ENCODE data around the gene CAND1.

GRCh38 chr12:67288561-67288960, 19.4 kb downstream of the CAND1 start:
- no peak for TF ChIP-seq BHLHE40 (IDR thresholded peaks at IDR 0.05; ENCODE audit: low read depth, low read length)
- no peak for TF ChIP-seq HMGXB4 (CRISPR knock-in tag; IDR thresholded peaks at IDR 0.05; ENCODE audit: borderline replicate concordance)
- no peak for TF ChIP-seq SMC3 (IDR thresholded peaks at IDR 0.05)
- no peak for TF ChIP-seq JUNB (IDR thresholded peaks at IDR 0.05)
- TF ChIP-seq, protein P1, sequence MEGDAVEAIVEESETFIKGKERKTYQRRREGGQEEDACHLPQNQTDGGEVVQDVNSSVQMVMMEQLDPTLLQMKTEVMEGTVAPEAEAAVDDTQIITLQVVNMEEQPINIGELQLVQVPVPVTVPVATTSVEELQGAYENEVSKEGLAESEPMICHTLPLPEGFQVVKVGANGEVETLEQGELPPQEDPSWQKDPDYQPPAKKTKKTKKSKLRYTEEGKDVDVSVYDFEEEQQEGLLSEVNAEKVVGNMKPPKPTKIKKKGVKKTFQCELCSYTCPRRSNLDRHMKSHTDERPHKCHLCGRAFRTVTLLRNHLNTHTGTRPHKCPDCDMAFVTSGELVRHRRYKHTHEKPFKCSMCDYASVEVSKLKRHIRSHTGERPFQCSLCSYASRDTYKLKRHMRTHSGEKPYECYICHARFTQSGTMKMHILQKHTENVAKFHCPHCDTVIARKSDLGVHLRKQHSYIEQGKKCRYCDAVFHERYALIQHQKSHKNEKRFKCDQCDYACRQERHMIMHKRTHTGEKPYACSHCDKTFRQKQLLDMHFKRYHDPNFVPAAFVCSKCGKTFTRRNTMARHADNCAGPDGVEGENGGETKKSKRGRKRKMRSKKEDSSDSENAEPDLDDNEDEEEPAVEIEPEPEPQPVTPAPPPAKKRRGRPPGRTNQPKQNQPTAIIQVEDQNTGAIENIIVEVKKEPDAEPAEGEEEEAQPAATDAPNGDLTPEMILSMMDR (IDR thresholded peaks at IDR 0.05): no peak
- TF ChIP-seq POLR2A (IDR thresholded peaks at IDR 0.05; ENCODE audit: low read length): no peak
- TF ChIP-seq REST (IDR thresholded peaks at IDR 0.05): no peak
- TF ChIP-seq CHD2 (IDR thresholded peaks at IDR 0.05; ENCODE audit: low read length, partially characterized antibody): no peak
- TF ChIP-seq RAD21 (conservative IDR thresholded peaks at IDR 0.05 in 1 of 2, IDR thresholded peaks at IDR 0.05 in 1 of 2): no peak
- TF ChIP-seq CEBPB (IDR thresholded peaks at IDR 0.05): no peak

Measured in A549 (cell line).